ENCODE measurements around the gene COG3. TPM values are rescaled to one million over a fixed set of nuclear protein-coding genes. Genes with fewer than 3 reads are reported as not detected.

Gene COG3
- polyA plus RNA-seq, 3 donors, result 12.3 to 25.3 (median 12.9) TPM

GRCh38 chr13:45446181-45446580, 18.6 kb upstream of the COG3 start:
- Mint-ChIP-seq H3K27ac (no peak overlapping the region), H3K9me3 (peaks cover 0 to 3% (median 0%) of the 10 kb centered on the region in 7 donors), H3K4me1 (peaks cover 10% of the 10 kb centered on the region), H3K27me3 (ENCODE audit: low read depth in 3 of 3) (peaks cover 0 to 6% (median 2%) of the 10 kb centered on the region in 3 donors), H3K36me3 (no peaks in the 10 kb centered on the region), H3K4me3 (no peak overlapping the region)
- H3K4me3 ChIP-seq (replicated peaks in 1 of 3; ENCODE audit: low read depth in 2 of 3, low read length in 3 of 3), result no peak overlapping the region
- intact Hi-C loops (cut with micrococcal nuclease), result no loop called here
- H3K79me2 ChIP-seq (ENCODE audit: insufficient read depth, low read length), result no peaks in the 10 kb centered on the region
- H3K9me3 ChIP-seq (replicated peaks in 1 of 2; ENCODE audit: control insufficient read depth in 1 of 2, insufficient read depth in 1 of 2, low read length in 2 of 2), result no peaks in the 10 kb centered on the region
- H3K4me2 ChIP-seq (replicated peaks; ENCODE audit: extremely low read depth, low read length, poor library complexity, severe bottlenecking), result no peak overlapping the region
- H3K4me1 ChIP-seq (ENCODE audit: control insufficient read depth in 1 of 2, insufficient read depth in 2 of 2, low read length in 2 of 2), result peaks cover 0 to 4% of the 10 kb centered on the region in 2 donors
- TF ChIP-seq, protein P1, sequence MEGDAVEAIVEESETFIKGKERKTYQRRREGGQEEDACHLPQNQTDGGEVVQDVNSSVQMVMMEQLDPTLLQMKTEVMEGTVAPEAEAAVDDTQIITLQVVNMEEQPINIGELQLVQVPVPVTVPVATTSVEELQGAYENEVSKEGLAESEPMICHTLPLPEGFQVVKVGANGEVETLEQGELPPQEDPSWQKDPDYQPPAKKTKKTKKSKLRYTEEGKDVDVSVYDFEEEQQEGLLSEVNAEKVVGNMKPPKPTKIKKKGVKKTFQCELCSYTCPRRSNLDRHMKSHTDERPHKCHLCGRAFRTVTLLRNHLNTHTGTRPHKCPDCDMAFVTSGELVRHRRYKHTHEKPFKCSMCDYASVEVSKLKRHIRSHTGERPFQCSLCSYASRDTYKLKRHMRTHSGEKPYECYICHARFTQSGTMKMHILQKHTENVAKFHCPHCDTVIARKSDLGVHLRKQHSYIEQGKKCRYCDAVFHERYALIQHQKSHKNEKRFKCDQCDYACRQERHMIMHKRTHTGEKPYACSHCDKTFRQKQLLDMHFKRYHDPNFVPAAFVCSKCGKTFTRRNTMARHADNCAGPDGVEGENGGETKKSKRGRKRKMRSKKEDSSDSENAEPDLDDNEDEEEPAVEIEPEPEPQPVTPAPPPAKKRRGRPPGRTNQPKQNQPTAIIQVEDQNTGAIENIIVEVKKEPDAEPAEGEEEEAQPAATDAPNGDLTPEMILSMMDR (IDR thresholded peaks at IDR 0.05), result no peak
- H4K20me1 ChIP-seq (ENCODE audit: insufficient read depth, low read length), result no peaks in the 10 kb centered on the region
- 95% methylated on average over 6 of the region's 7 CpGs for WGBS (ENCODE audit: insufficient coverage)
- DNase-seq, result no peak
- H3K9ac ChIP-seq (ENCODE audit: insufficient read depth, low read length, poor library complexity, severe bottlenecking), result no peak overlapping the region
- no peak overlapping the region for H2AFZ ChIP-seq (ENCODE audit: insufficient read depth, low read depth, low read length, poor library complexity, severe bottlenecking)
- H3K27ac ChIP-seq (ENCODE audit: low read depth in 1 of 2, low read length in 2 of 2), result no peak overlapping the region
- H3K36me3 ChIP-seq (replicated peaks in 1 of 2; ENCODE audit: control insufficient read depth in 1 of 2, insufficient read depth in 2 of 2, low read length in 2 of 2), result no peaks in the 10 kb centered on the region
- no peaks in the 10 kb centered on the region for H3K27me3 ChIP-seq (ENCODE audit: control insufficient read depth in 2 of 2, insufficient read depth in 2 of 2, low read length in 2 of 2)

- no peak overlapping the region for H3K4me2 ChIP-seq (replicated peaks; ENCODE audit: extremely low read depth, low read length, poor library complexity, severe bottlenecking)
- no peaks in the 10 kb centered on the region for H3K79me2 ChIP-seq (ENCODE audit: insufficient read depth, low read length)
- no peak for DNase-seq
- Mint-ChIP-seq H3K4me3 (no peak overlapping the region), H3K27ac (no peak overlapping the region), H3K4me1 (peaks cover under 1% of the 10 kb centered on the region), H3K36me3 (no peaks in the 10 kb centered on the region), H3K9me3 (peaks cover 0 to 3% (median 0%) of the 10 kb centered on the region in 7 donors), H3K27me3 (ENCODE audit: low read depth in 3 of 3) (peaks cover under 1 to 6% (median 2%) of the 10 kb centered on the region in 3 donors)
- WGBS (ENCODE audit: insufficient coverage), result 98% methylated on average over 7 of the region's 9 CpGs
- H3K9ac ChIP-seq (ENCODE audit: insufficient read depth, low read length, poor library complexity, severe bottlenecking), result no peak overlapping the region
- H3K36me3 ChIP-seq (replicated peaks in 1 of 2; ENCODE audit: control insufficient read depth in 1 of 2, insufficient read depth in 2 of 2, low read length in 2 of 2), result no peaks in the 10 kb centered on the region
- no peaks in the 10 kb centered on the region for H4K20me1 ChIP-seq (ENCODE audit: insufficient read depth, low read length)
- H3K27me3 ChIP-seq (ENCODE audit: control insufficient read depth in 2 of 2, insufficient read depth in 2 of 2, low read length in 2 of 2), result no peaks in the 10 kb centered on the region
- TF ChIP-seq, protein P1 (IDR thresholded peaks at IDR 0.05), result no peak
- no peak overlapping the region for H3K27ac ChIP-seq (ENCODE audit: low read depth in 1 of 2, low read length in 2 of 2)
- H3K4me3 ChIP-seq (replicated peaks in 1 of 3; ENCODE audit: low read depth in 2 of 3, low read length in 3 of 3), result no peak overlapping the region
- intact Hi-C loops (cut with micrococcal nuclease), result no loop called here
- no peaks in the 10 kb centered on the region for H3K4me1 ChIP-seq (ENCODE audit: control insufficient read depth in 1 of 2, insufficient read depth in 2 of 2, low read length in 2 of 2)
- no peaks in the 10 kb centered on the region for H3K9me3 ChIP-seq (replicated peaks in 1 of 2; ENCODE audit: control insufficient read depth in 1 of 2, insufficient read depth in 1 of 2, low read length in 2 of 2)
- H2AFZ ChIP-seq (ENCODE audit: insufficient read depth, low read depth, low read length, poor library complexity, severe bottlenecking), result no peak overlapping the region
These were observed 17.6 kb upstream of the COG3 start for GRCh38 chr13:45447050-45447661.

Measured in CD14-positive monocyte (primary cell).